K562 treated with DMSO at 1 percent for 24 hours (cell line): ENCODE results near the gene CMIP. TPM values are rescaled to one million over a fixed set of nuclear protein-coding genes. Genes with fewer than 3 reads are reported as not detected.

Experiments used
- total RNA-seq: library from RNA; unstranded; fragments of 300-600 nt; gene quantifications from 2 replicates; pipeline ENCODE4 v1.2.3, GENCODE V29; 2022; ENCODE audit warnings: low read depth; ENCODE audit not compliant: insufficient read depth

Gene CMIP
- 63.4 and 72.6 TPM in 2 replicates for total RNA-seq

DNA sequence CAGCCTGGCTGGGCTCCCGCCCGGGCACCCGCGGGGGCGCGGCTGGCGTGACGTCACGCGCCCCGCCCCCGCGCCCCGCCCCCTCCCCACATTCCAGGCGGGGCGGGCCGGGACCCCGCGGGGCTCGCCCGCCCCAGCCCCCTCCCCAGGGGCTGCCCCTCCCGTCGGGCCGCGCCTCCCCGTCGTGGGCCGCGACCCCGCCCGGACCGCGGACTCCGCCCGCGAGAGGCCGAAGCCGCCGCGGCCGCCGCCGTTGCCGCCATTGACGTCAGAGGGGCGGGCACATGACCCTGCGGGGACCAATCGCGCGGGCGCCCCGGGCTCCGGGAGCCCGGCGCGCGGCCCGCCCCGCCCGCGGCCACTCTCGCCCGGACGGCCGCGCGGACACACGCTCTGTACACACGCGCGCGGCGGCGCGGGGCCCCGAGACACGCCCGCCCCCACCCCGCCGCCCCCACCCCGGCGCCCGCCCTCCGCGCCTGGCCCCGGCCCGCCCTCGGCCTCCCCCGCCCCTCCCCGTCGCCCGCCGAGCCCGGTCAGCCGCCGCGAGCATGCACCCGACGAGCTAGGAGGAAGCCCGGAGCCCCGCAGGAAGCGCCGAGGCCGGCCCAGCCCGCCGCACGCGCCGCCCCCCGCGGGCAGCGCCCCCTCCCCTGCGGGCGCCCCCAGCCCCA lies at the start of gene CMIP:
TSS of gene CMIP (plus strand) at position 361 of the 674 bp plus-strand sequence.

Other genes with a start within 250 kb of the CMIP start
- gene BCO1, start 206.1 kb upstream of the CMIP start, total RNA-seq: 0.14 TPM in 1 of 2 replicates, not detected in the other
- gene GAN, start 129.8 kb upstream of the CMIP start, total RNA-seq: 2.2 and 2.3 TPM in 2 replicates